ENCODE data around the gene TASP1.
A peak's percentile ranks its signal among the peaks of the same experiment; 100 is the strongest.

Gene TASP1

DNA sequence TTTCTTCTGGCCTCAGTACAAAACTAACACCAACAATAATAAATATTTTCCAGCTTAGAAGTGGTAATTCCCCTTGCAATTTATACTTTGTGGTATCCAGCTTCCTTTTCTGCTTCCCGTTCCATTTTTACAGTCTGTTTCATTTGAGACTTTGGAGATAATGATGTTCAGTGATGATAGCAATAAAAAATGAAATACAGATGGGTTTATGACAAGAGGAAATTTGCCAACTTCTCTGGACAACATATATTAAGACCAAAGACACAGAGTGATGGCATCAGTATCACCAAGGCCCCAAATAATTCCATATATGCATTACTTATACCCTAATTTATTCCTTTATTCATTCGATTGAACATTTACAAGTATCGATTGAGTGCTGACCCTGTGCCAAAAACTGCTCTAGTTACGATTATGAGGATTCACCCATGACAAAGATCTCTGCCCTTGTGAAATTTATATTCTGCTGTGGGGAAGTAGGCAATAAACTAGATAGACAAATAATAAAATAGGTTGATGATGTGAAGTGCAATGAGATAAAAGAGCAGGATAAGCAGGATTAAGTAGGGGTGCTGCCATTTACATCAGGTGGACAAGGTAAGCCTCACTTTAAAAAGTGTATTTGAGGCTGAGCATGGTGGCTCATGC is 18.1 kb upstream of the TASP1 start:
- no peak overlapping the region for H3K4me3 Mint-ChIP-seq
- H3K36me3 Mint-ChIP-seq (ENCODE audit: low read depth): no peaks in the 10 kb centered on the region
- no peaks in the 10 kb centered on the region for H3K27me3 Mint-ChIP-seq (ENCODE audit: low read depth)
- TF ChIP-seq, protein P1, sequence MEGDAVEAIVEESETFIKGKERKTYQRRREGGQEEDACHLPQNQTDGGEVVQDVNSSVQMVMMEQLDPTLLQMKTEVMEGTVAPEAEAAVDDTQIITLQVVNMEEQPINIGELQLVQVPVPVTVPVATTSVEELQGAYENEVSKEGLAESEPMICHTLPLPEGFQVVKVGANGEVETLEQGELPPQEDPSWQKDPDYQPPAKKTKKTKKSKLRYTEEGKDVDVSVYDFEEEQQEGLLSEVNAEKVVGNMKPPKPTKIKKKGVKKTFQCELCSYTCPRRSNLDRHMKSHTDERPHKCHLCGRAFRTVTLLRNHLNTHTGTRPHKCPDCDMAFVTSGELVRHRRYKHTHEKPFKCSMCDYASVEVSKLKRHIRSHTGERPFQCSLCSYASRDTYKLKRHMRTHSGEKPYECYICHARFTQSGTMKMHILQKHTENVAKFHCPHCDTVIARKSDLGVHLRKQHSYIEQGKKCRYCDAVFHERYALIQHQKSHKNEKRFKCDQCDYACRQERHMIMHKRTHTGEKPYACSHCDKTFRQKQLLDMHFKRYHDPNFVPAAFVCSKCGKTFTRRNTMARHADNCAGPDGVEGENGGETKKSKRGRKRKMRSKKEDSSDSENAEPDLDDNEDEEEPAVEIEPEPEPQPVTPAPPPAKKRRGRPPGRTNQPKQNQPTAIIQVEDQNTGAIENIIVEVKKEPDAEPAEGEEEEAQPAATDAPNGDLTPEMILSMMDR (IDR thresholded peaks at IDR 0.05; ENCODE audit: unreplicated experiment in 3 of 3): no peak
- no peak overlapping the region for H3K27ac Mint-ChIP-seq
- no peaks in the 10 kb centered on the region for H3K9me3 Mint-ChIP-seq
- peaks cover 17% of the 10 kb centered on the region for H3K4me1 Mint-ChIP-seq

DNA sequence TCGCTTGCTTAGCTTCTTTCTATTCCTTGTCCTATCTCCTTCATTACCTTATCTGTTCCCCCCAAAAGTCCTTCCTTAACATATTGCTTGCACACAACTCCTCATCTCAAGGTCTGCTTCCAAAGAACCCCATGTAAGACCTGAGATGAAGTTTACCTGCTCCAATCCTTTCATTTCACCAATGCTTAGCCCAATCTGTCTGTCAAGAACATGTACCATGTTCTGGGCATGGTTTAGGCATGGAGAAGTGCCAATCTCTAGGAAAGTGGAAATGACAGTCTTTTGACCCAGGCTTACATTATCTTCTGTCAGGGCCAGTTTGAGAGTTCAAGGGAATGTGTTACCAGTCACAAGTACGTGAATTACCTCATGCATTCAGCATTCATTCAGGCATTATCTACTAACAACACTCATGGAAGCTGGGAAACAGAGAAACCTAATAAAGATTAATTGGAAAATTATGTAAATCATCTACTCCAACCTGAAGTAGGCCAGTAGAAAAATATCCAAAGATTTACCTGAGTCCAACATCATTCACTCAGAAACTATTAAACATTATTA is 15.8 kb upstream of the TASP1 start:
- Mint-ChIP-seq H3K9me3 (no peaks in the 10 kb centered on the region), H3K4me3 (no peak overlapping the region), H3K36me3 (ENCODE audit: low read depth) (no peaks in the 10 kb centered on the region), H3K4me1 (peaks cover 27% of the 10 kb centered on the region), H3K27me3 (ENCODE audit: low read depth) (no peaks in the 10 kb centered on the region), H3K27ac (peak overlapping the region in 1 of 3 experiments; percentile 17)
- TF ChIP-seq, protein P1 (IDR thresholded peaks at IDR 0.05; ENCODE audit: unreplicated experiment in 3 of 3): no peak

DNA sequence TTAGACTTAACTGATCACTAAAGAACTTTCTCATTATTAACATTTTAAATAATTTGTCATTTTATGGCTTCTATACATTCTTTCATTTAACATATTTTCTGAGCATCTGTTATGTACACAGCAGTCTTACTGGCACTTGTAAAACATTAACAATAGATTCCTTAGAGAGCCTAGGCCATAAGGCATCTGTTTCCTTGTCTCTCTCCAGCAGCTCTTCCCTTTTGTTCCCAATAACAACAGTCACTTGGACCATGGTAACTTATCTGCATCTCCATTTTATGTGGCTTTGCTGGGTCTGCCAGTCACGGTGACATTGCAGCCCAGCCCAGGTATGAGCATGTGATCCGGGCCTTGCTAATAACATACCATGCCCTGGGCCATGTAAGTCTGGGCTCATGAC is 11.7 kb upstream of the TASP1 start:
- no peaks in the 10 kb centered on the region for H3K9me3 Mint-ChIP-seq
- H3K4me1 Mint-ChIP-seq: peaks cover 35% of the 10 kb centered on the region
- H3K27ac Mint-ChIP-seq: peak overlapping the region in 1 of 3 experiments; percentile 13
- TF ChIP-seq, protein P1 (IDR thresholded peaks at IDR 0.05; ENCODE audit: unreplicated experiment in 3 of 3): no peak
- no peaks in the 10 kb centered on the region for H3K36me3 Mint-ChIP-seq (ENCODE audit: low read depth)
- no peaks in the 10 kb centered on the region for H3K27me3 Mint-ChIP-seq (ENCODE audit: low read depth)
- no peak overlapping the region for H3K4me3 Mint-ChIP-seq

- H3K9me3 Mint-ChIP-seq: no peaks in the 10 kb centered on the region
- peaks cover 5% of the 10 kb centered on the region for H3K27me3 Mint-ChIP-seq (ENCODE audit: low read depth)
- peaks cover 35% of the 10 kb centered on the region for H3K4me1 Mint-ChIP-seq
- peak overlapping the region in 1 of 3 experiments; percentile 25 for H3K4me3 Mint-ChIP-seq
- H3K36me3 Mint-ChIP-seq (ENCODE audit: low read depth): no peaks in the 10 kb centered on the region
- H3K27ac Mint-ChIP-seq: peak overlapping the region; percentile 77 to 84 (median 83)
- TF ChIP-seq, protein P1 (IDR thresholded peaks at IDR 0.05; ENCODE audit: unreplicated experiment in 3 of 3): no peak
Measured at GRCh38 chr20:13648291-13649228, 9.8 kb upstream of the TASP1 start.

- no peaks in the 10 kb centered on the region for H3K36me3 Mint-ChIP-seq (ENCODE audit: low read depth)
- no peak overlapping the region for H3K27ac Mint-ChIP-seq
- peaks cover 8% of the 10 kb centered on the region for H3K4me1 Mint-ChIP-seq
- peaks cover 22% of the 10 kb centered on the region for H3K27me3 Mint-ChIP-seq (ENCODE audit: low read depth)
- no peaks in the 10 kb centered on the region for H3K9me3 Mint-ChIP-seq
- TF ChIP-seq, protein P1 (IDR thresholded peaks at IDR 0.05; ENCODE audit: unreplicated experiment in 3 of 3): no peak
- peak overlapping the region in 1 of 3 experiments; percentile 9 for H3K4me3 Mint-ChIP-seq
Measured at GRCh38 chr20:13644010-13644409, 5.3 kb upstream of the TASP1 start.

Measured in nephron (organoid).